HG03159 (cell line): ENCODE measurements around the gene DYNLL1.
A peak's percentile ranks its signal among the peaks of the same experiment; 100 is the strongest.
"Not testable (repeated sequence)": the region's sequence is repeated elsewhere in the genome, so short reads cannot be mapped to it uniquely, and the experiment has no call there.

Experiments
- ATAC-seq: cut with Tn5 transposase; IDR thresholded peaks from one replicate; pipeline ENCODE4 v1.9.1; 2021; ENCODE audit warnings: mild to moderate bottlenecking, moderate library complexity; ENCODE audit not compliant: unreplicated experiment

The DYNLL1 gene

GRCh38 chr12:120504587-120504986 lies 8.7 kb downstream of the DYNLL1 start:
- no peak for ATAC-seq

- no peak for ATAC-seq
Measured at GRCh38 chr12:120508537-120508936, 12.6 kb downstream of the DYNLL1 start.

- no peak for ATAC-seq
Measured at GRCh38 chr12:120514002-120514401, 18.1 kb downstream of the DYNLL1 start.

GRCh38 chr12:120515496-120515895 lies 19.6 kb downstream of the DYNLL1 start:
- no peak for ATAC-seq

GRCh38 chr12:120519324-120519723 lies 23.4 kb downstream of the DYNLL1 start:
- ATAC-seq = not testable (repeated sequence)

- no peak for ATAC-seq
Measured at GRCh38 chr12:120522568-120522967, 26.7 kb downstream of the DYNLL1 start.

GRCh38 chr12:120528861-120529525 lies 33.1 kb downstream of the DYNLL1 start, which contains the start of gene COQ5:
Gene COQ5, minus strand, starts transcription at chr12:120529158. Its CDS starts 17 bp downstream, at chr12:120529141.
- peak; percentile 80 for ATAC-seq

- no peak for ATAC-seq
Measured at GRCh38 chr12:120529641-120530417, 33.9 kb downstream of the DYNLL1 start.

- not testable (repeated sequence) for ATAC-seq
Measured at GRCh38 chr12:120530418-120530761, 34.5 kb downstream of the DYNLL1 start.

- ATAC-seq = no peak
Measured at GRCh38 chr12:120532701-120533238, 36.9 kb downstream of the DYNLL1 start.

GRCh38 chr12:120534203-120534702 lies 38.3 kb downstream of the DYNLL1 start, which contains the start of gene RNF10:
Gene RNF10, plus strand, starts transcription at chr12:120534356. Its CDS starts 456 bp downstream, at chr12:120534812.
- ATAC-seq = peak; percentile 57

GRCh38 chr12:120534703-120535655 lies 39.1 kb downstream of the DYNLL1 start:
- peak; percentile 48 for ATAC-seq

- ATAC-seq = no peak
Measured at GRCh38 chr12:120536064-120536791, 40.3 kb downstream of the DYNLL1 start.

GRCh38 chr12:120537856-120538220 lies 41.9 kb downstream of the DYNLL1 start:
- ATAC-seq = no peak

GRCh38 chr12:120538281-120539156 lies 42.6 kb downstream of the DYNLL1 start:
- no peak for ATAC-seq

- no peak for ATAC-seq
Measured at GRCh38 chr12:120539303-120539702, 43.4 kb downstream of the DYNLL1 start.

GRCh38 chr12:120540445-120540844 lies 44.5 kb downstream of the DYNLL1 start:
- ATAC-seq = no peak

- ATAC-seq = no peak
Measured at GRCh38 chr12:120542166-120542565, 46.3 kb downstream of the DYNLL1 start.

- no peak for ATAC-seq
Measured at GRCh38 chr12:120544691-120545090, 48.8 kb downstream of the DYNLL1 start.
